22Rv1 (cell line): Measurements from ENCODE around the gene PGAM2.

ENCODE experiments used
- ZFX ChIP-seq: fragments of 450-650 bp; IDR thresholded peaks from 2 replicates; pipeline ENCODE4 v1.6.1; 2017; ENCODE audit warnings: antibody characterized with exemption, borderline replicate concordance
- TF ChIP-seq, protein P1 (sequence below): fragments of 450-650 bp; IDR thresholded peaks from 2 replicates; pipeline ENCODE4 v1.5.1; 2017; ENCODE audit warnings: mild to moderate bottlenecking

- TF ChIP-seq, protein P1, sequence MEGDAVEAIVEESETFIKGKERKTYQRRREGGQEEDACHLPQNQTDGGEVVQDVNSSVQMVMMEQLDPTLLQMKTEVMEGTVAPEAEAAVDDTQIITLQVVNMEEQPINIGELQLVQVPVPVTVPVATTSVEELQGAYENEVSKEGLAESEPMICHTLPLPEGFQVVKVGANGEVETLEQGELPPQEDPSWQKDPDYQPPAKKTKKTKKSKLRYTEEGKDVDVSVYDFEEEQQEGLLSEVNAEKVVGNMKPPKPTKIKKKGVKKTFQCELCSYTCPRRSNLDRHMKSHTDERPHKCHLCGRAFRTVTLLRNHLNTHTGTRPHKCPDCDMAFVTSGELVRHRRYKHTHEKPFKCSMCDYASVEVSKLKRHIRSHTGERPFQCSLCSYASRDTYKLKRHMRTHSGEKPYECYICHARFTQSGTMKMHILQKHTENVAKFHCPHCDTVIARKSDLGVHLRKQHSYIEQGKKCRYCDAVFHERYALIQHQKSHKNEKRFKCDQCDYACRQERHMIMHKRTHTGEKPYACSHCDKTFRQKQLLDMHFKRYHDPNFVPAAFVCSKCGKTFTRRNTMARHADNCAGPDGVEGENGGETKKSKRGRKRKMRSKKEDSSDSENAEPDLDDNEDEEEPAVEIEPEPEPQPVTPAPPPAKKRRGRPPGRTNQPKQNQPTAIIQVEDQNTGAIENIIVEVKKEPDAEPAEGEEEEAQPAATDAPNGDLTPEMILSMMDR = no peak
- TF ChIP-seq ZFX = no peak
Observed at GRCh38 chr7:44065431-44066110, at the start of gene PGAM2.
